Colonic mucosa (tissue), 4 donors: ENCODE data around the gene CHST5. TPM values are rescaled to one million over a fixed set of nuclear protein-coding genes. Genes with fewer than 3 reads are reported as not detected.
"Not testable (repeated sequence)": the region's sequence is repeated elsewhere in the genome, so short reads cannot be mapped to it uniquely, and the experiment has no call there.

Experiments
- DNase-seq: peaks from one replicate; pipeline ENCODE4 v3.0.0-alpha.2; 2020
- H3K27ac ChIP-seq: fragments of 200-600 bp; one replicate; pipeline ENCODE4 v1.8.0; 2021
- H3K27me3 ChIP-seq: fragments of 200-600 bp; one replicate; pipeline ENCODE4 v1.8.0; 2021
- H3K36me3 ChIP-seq: fragments of 200-600 bp; one replicate; pipeline ENCODE4 v1.8.0; 2021
- H3K4me1 ChIP-seq: fragments of 200-600 bp; one replicate; pipeline ENCODE4 v1.8.0; 2021; ENCODE audit warnings: mild to moderate bottlenecking
- H3K4me3 ChIP-seq: fragments of 200-600 bp; one replicate; pipeline ENCODE4 v1.8.0; 2021
- H3K9ac ChIP-seq, 2 donors: one replicate each; pipeline ENCODE4 v1.7.0; 2013; ENCODE audit warnings: control low read depth in 2 of 2, low read depth in 2 of 2, low read length in 2 of 2
- H3K9me3 ChIP-seq: fragments of 200-600 bp; one replicate; pipeline ENCODE4 v1.8.0; 2021
- CTCF ChIP-seq: fragments of 200-600 bp; IDR thresholded peaks from one replicate; pipeline ENCODE4 v1.8.0; 2022; ENCODE audit warnings: antibody characterized with exemption, mild to moderate bottlenecking
- intact Hi-C: fragments of 100-400 bp; cut with DNase I; formaldehyde crosslinking; loops from one replicate; pipeline ENCODE4 v1.14.1; 2022
- total RNA-seq, 2 donors: library from RNA; stranded (reverse); fragmentation: NEBNext Ultra II Directional in 1 of 2; extraction: Animal tissue kit (Norgen Biotek cat#: 25700) in 1 of 2; gene quantifications; one replicate each; pipeline ENCODE4 v1.2.1, GENCODE V29; 2021
- donor health status: healthy.
- donor health status: DM: no; HTN: no; CAD: no.
- donor health status: DM: no; HTN: no; CAD: no.

Gene CHST5
- total RNA-seq, 2 donors from 2014 or later: 107 to 142 TPM

DNA sequence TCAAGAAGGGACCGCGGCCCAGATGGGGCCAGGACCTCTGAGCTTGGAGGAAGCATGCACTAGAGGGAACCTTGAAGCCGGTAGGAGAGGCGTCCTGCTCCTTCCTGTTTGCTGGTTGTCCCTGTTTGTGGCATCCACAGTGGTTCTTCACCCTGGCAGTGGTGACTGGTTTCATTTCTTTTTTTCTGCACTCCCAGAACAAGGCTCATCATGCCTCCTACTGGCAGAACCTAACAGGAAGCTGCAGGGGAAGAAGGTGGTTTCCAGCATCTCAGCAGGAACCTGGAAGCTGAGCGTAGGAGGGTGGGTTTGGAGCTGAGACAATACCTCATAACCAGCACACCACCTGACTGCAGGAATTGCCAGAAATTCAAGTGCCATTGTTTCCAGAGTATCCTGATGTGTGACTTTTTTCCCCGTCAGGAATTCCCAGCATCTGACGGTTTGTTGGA lies 14.3 kb upstream of the CHST5 start:
- intact Hi-C loops: no loop called here
- Histone ChIP-seq H3K36me3 (no peaks in the 10 kb centered on the region), H3K27ac (peak overlapping the region; percentile 34), H3K4me1 (no peaks in the 10 kb centered on the region), H3K27me3 (no peaks in the 10 kb centered on the region), H3K9ac (peak overlapping the region in 1 of 2 donors; percentile 64), H3K4me3 (peak overlapping the region; percentile 17), H3K9me3 (no peaks in the 10 kb centered on the region)
- DNase-seq: peak; percentile 85
- TF ChIP-seq CTCF: peak; percentile 56

DNA sequence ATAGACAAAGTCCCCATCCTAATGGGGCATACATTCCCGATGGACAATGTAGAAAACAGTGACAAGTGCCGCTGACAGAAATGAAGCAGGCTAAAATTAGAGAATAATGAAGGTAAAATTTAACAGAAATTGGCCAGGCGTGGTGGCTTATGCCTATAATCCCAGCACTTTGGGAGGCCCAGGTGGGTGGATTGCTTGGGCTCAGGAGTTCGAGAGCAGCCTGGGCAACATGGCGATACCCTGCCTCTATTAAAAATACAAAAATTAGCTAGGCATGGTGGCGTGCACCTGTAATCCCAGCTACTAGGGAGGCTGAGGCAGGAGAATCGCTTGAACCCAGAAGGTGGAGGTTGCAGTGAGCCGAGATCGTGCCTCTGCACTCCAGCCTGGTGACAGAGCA lies 12.5 kb upstream of the CHST5 start:
- H3K9me3 ChIP-seq, H3K36me3 ChIP-seq, H3K4me1 ChIP-seq, DNase-seq, H3K27me3 ChIP-seq, H3K4me3 ChIP-seq, H3K27ac ChIP-seq, H3K9ac ChIP-seq, intact Hi-C loops: not testable (repeated sequence)

DNA sequence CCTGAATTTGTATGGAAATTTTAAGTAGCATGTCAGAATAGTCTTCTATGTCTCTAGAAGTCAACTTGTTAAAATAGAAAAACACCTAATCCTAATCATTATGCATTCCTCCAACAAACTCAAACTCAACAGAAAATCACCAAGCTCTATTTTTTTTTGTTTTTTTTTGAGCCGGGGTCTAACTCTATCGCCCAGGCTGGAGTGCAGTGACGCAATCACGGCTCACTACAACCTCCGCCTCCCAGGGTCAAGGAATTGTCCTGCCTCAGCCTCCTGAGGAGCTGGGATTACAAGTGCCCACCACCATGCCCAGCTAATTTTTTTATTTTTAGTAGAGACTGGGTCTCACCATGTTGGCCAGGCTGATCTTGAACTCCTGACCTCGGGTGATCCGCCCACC lies 10.4 kb upstream of the CHST5 start:
- no peak for TF ChIP-seq CTCF
- no peaks in the 10 kb centered on the region for H3K27me3 ChIP-seq
- no peak overlapping the region for H3K4me3 ChIP-seq
- H3K4me1 ChIP-seq: no peaks in the 10 kb centered on the region
- no peak overlapping the region for H3K9ac ChIP-seq
- no peaks in the 10 kb centered on the region for H3K36me3 ChIP-seq
- H3K27ac ChIP-seq: no peak overlapping the region
- intact Hi-C loops: no loop called here
- no peak for DNase-seq
- no peaks in the 10 kb centered on the region for H3K9me3 ChIP-seq

DNA sequence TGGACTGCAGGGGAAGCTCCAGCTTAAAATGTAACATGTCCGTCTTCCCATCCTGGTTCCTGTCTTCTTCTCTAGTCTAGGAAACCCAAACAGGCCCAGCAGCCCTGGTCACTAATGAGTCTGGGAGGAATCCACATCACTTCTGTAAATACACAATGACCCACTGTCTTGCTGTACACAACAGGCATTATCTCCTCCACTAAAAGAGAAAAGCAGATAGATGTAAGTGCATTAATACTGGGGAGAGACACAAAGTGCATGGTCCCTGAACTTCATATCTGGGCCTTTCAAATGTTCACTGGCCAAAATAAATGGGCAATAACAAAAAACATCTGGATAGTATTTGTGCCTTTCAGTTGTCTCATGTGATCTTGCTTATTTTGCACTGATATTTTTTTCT lies 10.0 kb upstream of the CHST5 start:
- H3K27ac ChIP-seq, H3K4me1 ChIP-seq, H3K36me3 ChIP-seq, H3K27me3 ChIP-seq, DNase-seq, intact Hi-C loops, H3K4me3 ChIP-seq, H3K9ac ChIP-seq, H3K9me3 ChIP-seq: not testable (repeated sequence)

- H3K4me1 ChIP-seq, H3K36me3 ChIP-seq, H3K4me3 ChIP-seq, H3K27me3 ChIP-seq, intact Hi-C loops, DNase-seq, H3K9me3 ChIP-seq: not testable (repeated sequence)
- H3K27ac ChIP-seq: peak overlapping the region; percentile 66
- H3K9ac ChIP-seq: peak overlapping the region in 1 of 2 donors; percentile 73
These were observed 6.6 kb upstream of the CHST5 start for GRCh38 chr16:75542462-75542861.

DNA sequence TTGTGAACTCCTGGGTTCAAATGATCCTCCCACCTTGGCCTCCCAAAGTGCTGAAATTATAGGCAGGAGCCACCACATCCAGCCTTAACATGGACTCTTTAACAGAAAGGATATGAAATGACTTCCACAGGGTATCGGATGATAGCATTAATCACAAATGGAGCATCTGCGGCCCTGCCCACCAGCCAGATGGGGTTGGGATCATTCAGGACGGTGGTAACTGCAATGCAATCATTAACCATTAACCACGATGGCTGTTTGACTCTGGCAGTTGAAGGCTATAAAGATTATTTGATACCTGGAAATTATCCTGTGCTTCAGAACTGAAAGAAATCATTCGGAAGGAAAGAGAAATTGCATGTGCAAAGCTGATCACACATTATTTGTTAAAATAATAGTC lies 5.3 kb upstream of the CHST5 start:
- no peaks in the 10 kb centered on the region for H3K27me3 ChIP-seq
- H3K4me1 ChIP-seq: no peaks in the 10 kb centered on the region
- intact Hi-C loops: no loop called here
- H3K36me3 ChIP-seq: no peaks in the 10 kb centered on the region
- peak overlapping the region; percentile 66 for H3K27ac ChIP-seq
- peak; percentile 78 for DNase-seq
- H3K9me3 ChIP-seq: no peaks in the 10 kb centered on the region
- H3K9ac ChIP-seq: no peak overlapping the region
- TF ChIP-seq CTCF: no peak
- H3K4me3 ChIP-seq: no peak overlapping the region

DNA sequence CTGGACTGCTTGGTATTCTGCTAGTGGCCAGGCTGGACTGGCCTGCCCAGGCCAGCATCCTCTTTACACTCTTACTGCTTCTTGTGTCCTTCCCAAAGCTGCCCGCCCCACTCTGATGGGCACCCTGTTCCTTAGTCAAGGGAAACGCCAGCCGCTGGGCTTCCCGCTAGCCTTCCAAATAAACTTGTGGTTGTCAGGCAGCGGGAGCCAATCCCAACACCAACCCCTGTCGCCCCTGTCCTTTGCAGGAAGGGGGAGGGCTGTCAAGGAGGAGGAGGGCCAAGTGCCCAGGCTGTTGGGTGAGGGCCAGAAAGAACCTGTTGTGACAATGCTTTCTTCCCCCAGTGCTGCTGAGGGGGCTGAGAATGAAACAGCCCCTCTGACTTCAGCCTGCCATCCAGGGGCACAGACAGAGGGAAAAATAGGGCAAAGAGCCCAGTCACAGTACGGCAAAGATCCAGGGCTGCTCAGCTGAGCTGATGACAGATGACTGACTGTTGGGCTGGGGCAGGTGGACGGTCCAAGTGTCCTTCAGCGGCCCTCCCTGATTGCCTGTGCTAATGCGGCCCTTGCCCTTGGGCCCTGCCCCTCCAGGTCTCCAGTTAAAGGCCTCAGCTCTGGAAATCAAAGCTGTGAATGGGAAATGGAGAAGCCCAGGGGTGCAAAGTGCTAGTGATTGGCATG lies 3.1 kb upstream of the CHST5 start:
- intact Hi-C loops, H3K4me3 ChIP-seq, H3K9me3 ChIP-seq, H3K36me3 ChIP-seq, H3K4me1 ChIP-seq, DNase-seq, H3K27ac ChIP-seq, H3K9ac ChIP-seq, H3K27me3 ChIP-seq: not testable (repeated sequence)
